NCI-H1092 treated with DMSO at 0.1 percent for 48 hours (cell line): ENCODE data around the gene SH3GLB1.
"Not testable (repeated sequence)": the region's sequence is repeated elsewhere in the genome, so short reads cannot be mapped to it uniquely, and the experiment has no call there.

Experiments used
- DNase-seq: peaks from one replicate; lab custom pipeline; 2025; lab: John Stamatoyannopoulos, UW

The SH3GLB1 gene

GRCh38 chr1:86704458-86704971 is at the start of gene SH3GLB1:
Gene SH3GLB1 (plus strand): TSS chr1:86704576. CDS start chr1:86704900, 324 bp downstream.
- DNase-seq, result peak; percentile 97

GRCh38 chr1:86658381-86658780 is 46.0 kb upstream of the SH3GLB1 start:
- DNase-seq, result not testable (repeated sequence)

GRCh38 chr1:86666368-86666767 is 38.0 kb upstream of the SH3GLB1 start:
- DNase-seq, result no peak

- peak; percentile 3 for DNase-seq
Observed at GRCh38 chr1:86687595-86687994, 16.8 kb upstream of the SH3GLB1 start.

- DNase-seq, result no peak
Observed at GRCh38 chr1:86692641-86693040, 11.7 kb upstream of the SH3GLB1 start.

GRCh38 chr1:86695400-86695799 is 9.0 kb upstream of the SH3GLB1 start:
- DNase-seq, result no peak

- no peak for DNase-seq
Observed at GRCh38 chr1:86696522-86696921, 7.9 kb upstream of the SH3GLB1 start.

- DNase-seq, result no peak
Observed at GRCh38 chr1:86699186-86699585, 5.2 kb upstream of the SH3GLB1 start.

- no peak for DNase-seq
Observed at GRCh38 chr1:86701731-86702130, 2.6 kb upstream of the SH3GLB1 start.

GRCh38 chr1:86702954-86703494 is 1.4 kb upstream of the SH3GLB1 start:
- not testable (repeated sequence) for DNase-seq

GRCh38 chr1:86703696-86704457 is 499 bp upstream of the SH3GLB1 start:
- peak; percentile 87 for DNase-seq

GRCh38 chr1:86704972-86705664 is 742 bp downstream of the SH3GLB1 start:
- peak; percentile 66 for DNase-seq

GRCh38 chr1:86705665-86705985 is 1.2 kb downstream of the SH3GLB1 start:
- DNase-seq, result no peak

GRCh38 chr1:86706018-86706635 is 1.8 kb downstream of the SH3GLB1 start:
- DNase-seq, result no peak

GRCh38 chr1:86708920-86709319 is 4.5 kb downstream of the SH3GLB1 start:
- DNase-seq, result no peak

GRCh38 chr1:86712088-86712860 is 7.9 kb downstream of the SH3GLB1 start:
- DNase-seq, result no peak

- no peak for DNase-seq
Observed at GRCh38 chr1:86713477-86713876, 9.1 kb downstream of the SH3GLB1 start.

- no peak for DNase-seq
Observed at GRCh38 chr1:86714159-86714558, 9.8 kb downstream of the SH3GLB1 start.

GRCh38 chr1:86714561-86715244 is 10.3 kb downstream of the SH3GLB1 start:
- DNase-seq, result no peak

- no peak for DNase-seq
Observed at GRCh38 chr1:86718786-86719185, 14.4 kb downstream of the SH3GLB1 start.

- no peak for DNase-seq
Observed at GRCh38 chr1:86731416-86731815, 27.0 kb downstream of the SH3GLB1 start.
